ENCODE data around the gene HES1. TPM values are rescaled to one million over a fixed set of nuclear protein-coding genes. Genes with fewer than 3 reads are reported as not detected.

Gene HES1
- total RNA-seq, 2 experiments from 2014 or later, result 2.3 to 2.5 TPM

DNA sequence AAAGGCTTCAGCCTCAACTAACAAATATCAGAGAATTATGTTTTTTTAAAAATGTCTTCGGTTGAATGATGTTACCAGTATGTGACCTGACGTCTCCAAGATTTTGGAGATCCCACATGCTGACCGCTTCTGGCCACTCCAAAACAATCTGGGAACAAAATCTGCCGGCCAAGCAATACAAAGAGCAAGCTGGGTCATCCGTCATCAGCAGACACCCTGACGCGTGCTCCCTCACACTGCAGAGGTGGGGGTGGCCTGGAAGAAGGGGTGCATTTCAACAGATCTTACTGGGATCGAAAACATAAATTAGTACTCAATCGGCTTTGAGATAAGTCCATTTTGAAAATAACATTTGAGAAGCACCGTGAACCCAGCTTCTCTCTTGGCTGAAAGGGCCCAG, 33.6 kb downstream of the HES1 start:
- CTCF ChIA-PET, result no interaction called here

DNA sequence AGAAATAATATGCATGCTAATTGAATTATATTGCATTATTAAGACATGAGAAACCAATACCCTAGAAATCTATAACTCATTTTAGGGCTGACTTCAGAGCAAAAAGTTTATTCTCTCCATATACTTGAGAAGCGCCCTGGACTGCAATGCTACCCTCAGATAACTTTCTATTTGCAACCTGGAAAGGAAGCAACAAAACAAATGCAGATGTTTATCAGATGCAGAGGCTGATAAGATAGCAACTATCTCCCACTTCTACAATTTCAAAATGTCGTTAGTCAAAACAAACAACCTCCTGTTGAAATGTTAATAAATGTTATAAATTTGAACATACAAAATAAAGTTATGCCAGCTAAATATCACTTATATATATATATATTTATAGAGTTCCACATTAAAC, 34.8 kb downstream of the HES1 start:
- no peaks in the 10 kb centered on the region for H3K36me3 Mint-ChIP-seq (ENCODE audit: low read depth)
- intact Hi-C loops (cut with micrococcal nuclease), result no loop called here
- H3K9me3 Mint-ChIP-seq, result no peaks in the 10 kb centered on the region
- no peak for DNase-seq
- no peak overlapping the region for H3K27ac Mint-ChIP-seq
- H3K27me3 Mint-ChIP-seq (ENCODE audit: low read depth), result peaks cover 5% of the 10 kb centered on the region
- H3K4me3 Mint-ChIP-seq, result no peak overlapping the region
- CTCF ChIA-PET, result interaction anchor here (0.6 to 0.7 kb wide), 3 partner anchors 37 to 390 kb away, joined by 3 read pairs; no protein-coding TSS in a partner anchor
- no peaks in the 10 kb centered on the region for H3K4me1 Mint-ChIP-seq (ENCODE audit: low read depth)

More for the DNA sequence above, 33.6 kb downstream of the HES1 start:
- Mint-ChIP-seq H3K27ac (no peak overlapping the region), H3K27me3 (ENCODE audit: low read depth) (peaks cover 5% of the 10 kb centered on the region), H3K4me1 (ENCODE audit: low read depth) (no peaks in the 10 kb centered on the region), H3K4me3 (no peak overlapping the region), H3K36me3 (ENCODE audit: low read depth) (no peaks in the 10 kb centered on the region), H3K9me3 (no peaks in the 10 kb centered on the region)
- DNase-seq, result no peak
- intact Hi-C loops (cut with micrococcal nuclease), result no loop called here

DNA sequence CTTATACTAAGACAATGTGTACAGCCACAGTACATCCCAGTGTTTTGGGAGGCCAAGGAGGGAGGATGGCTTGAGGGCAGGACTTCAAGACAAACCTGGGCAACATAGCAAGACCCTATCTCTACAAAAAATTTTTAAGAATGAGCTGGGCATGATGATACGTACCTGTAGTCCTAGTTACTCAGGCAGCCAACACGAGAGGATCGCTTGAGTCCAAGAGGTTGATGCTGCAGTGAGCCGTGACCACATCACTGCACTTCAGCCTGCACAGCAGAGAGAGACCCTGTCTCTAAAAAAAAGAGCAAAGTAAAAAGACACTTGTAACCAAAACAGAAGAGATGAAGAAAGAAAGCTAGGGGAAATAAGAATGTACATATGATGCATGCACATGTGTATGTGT, 38.5 kb downstream of the HES1 start:
- H3K4me1 Mint-ChIP-seq (ENCODE audit: low read depth), result no peaks in the 10 kb centered on the region
- no peak overlapping the region for H3K27ac Mint-ChIP-seq
- intact Hi-C loops (cut with micrococcal nuclease), result no loop called here
- CTCF ChIA-PET, result interaction anchor here (1.0 to 1.1 kb wide), 2 partner anchors 141 to 362 kb away, joined by 3 read pairs; no protein-coding TSS in a partner anchor
- no peak for DNase-seq
- H3K27me3 Mint-ChIP-seq (ENCODE audit: low read depth), result no peaks in the 10 kb centered on the region
- H3K4me3 Mint-ChIP-seq, result no peak overlapping the region
- no peaks in the 10 kb centered on the region for H3K36me3 Mint-ChIP-seq (ENCODE audit: low read depth)
- H3K9me3 Mint-ChIP-seq, result no peaks in the 10 kb centered on the region

DNA sequence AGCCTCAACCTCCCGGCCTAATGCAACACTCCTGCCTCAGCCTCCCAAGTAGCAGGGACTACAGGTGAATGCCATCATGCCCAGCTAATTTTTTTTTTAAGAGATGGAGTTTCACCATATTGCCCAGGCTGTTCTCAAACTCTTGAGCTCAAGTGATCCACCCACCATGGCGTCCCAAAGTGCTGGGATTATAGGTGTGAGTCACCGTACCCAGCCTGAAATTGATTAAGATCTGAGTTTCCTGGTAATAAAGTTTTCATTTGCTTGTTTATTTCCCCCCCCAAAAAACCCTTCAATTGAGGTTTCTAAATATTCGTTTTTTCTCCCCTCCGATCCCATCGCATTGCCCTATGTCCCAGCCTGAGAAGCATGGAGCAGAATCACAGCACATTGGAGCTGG, 39.0 kb downstream of the HES1 start:
- DNase-seq, result no peak
- H3K36me3 Mint-ChIP-seq (ENCODE audit: low read depth), result no peaks in the 10 kb centered on the region
- CTCF ChIA-PET, result interaction anchor here (1.0 to 1.1 kb wide), 2 partner anchors 141 to 363 kb away, joined by 3 read pairs; no protein-coding TSS in a partner anchor
- H3K4me3 Mint-ChIP-seq, result no peak overlapping the region
- no peak overlapping the region for H3K27ac Mint-ChIP-seq
- no peaks in the 10 kb centered on the region for H3K27me3 Mint-ChIP-seq (ENCODE audit: low read depth)
- intact Hi-C loops (cut with micrococcal nuclease), result no loop called here
- no peaks in the 10 kb centered on the region for H3K4me1 Mint-ChIP-seq (ENCODE audit: low read depth)
- no peaks in the 10 kb centered on the region for H3K9me3 Mint-ChIP-seq

DNA sequence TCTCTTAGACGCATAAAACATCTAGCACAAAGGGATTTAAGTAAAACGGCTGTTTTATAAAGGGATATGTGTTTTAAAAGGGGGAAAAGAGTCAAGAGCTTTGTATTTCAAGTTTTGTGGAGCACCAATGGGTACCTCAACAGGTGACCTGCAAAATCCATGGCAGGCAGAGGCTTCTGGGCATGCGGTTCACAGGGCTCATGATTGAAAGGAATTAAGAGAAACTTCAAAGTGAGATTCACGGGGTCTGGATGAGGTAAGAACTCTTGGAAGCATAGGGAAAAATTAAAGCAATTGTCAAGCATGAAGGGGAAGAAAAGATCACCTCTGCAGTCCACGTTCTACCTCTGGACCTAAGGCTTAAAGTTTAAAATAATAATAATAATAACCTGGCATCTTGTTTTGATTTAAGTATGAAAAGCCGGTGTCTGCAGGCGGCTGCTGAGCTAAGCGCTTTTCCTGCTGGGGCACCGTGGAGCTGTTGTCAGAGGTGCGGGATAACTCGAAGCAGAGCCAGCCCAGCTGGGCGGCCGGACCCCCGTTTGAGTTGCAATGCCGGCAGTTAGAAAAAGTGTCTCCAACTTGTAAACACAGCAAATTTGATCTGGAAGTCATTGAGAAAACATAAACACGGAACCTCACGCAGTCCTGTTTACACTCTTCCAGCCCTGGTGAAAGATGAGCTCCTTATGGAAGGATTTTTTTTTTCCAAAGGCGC, 40.5 kb downstream of the HES1 start:
- H3K9me3 Mint-ChIP-seq, result no peaks in the 10 kb centered on the region
- H3K4me1 Mint-ChIP-seq (ENCODE audit: low read depth), result no peaks in the 10 kb centered on the region
- no peak overlapping the region for H3K4me3 Mint-ChIP-seq
- no peak for DNase-seq
- H3K36me3 Mint-ChIP-seq (ENCODE audit: low read depth), result no peaks in the 10 kb centered on the region
- H3K27ac Mint-ChIP-seq, result no peak overlapping the region
- intact Hi-C loops (cut with micrococcal nuclease), result no loop called here
- no peaks in the 10 kb centered on the region for H3K27me3 Mint-ChIP-seq (ENCODE audit: low read depth)
- CTCF ChIA-PET, result interaction anchor here (0.6 kb wide), 1 partner anchor 608 kb away, joined by 3 read pairs; no protein-coding TSS in a partner anchor

DNA sequence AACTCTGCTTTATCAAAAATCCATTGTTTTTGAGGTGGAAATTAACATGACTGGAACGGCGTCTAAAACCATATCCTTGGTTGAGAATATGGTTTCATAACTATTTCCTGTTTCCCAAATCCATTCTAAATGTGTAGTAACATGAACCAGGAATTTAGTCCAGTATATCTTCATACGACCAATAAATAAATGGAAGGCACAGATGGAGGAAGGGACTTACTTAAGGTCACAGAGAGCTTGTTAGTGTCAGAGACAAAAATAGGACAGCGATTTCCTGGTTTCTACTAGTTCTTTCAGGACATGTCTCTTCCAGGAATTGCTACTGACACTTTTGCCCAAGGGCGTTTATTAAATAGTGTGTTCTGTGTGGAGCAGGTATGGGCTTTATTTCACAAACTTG, 41.2 kb downstream of the HES1 start:
- DNase-seq, result no peak
- Mint-ChIP-seq H3K4me1 (ENCODE audit: low read depth) (no peaks in the 10 kb centered on the region), H3K27ac (no peak overlapping the region), H3K36me3 (ENCODE audit: low read depth) (no peaks in the 10 kb centered on the region), H3K4me3 (no peak overlapping the region), H3K9me3 (no peaks in the 10 kb centered on the region), H3K27me3 (ENCODE audit: low read depth) (no peaks in the 10 kb centered on the region)
- intact Hi-C loops (cut with micrococcal nuclease), result no loop called here
- CTCF ChIA-PET, result no interaction called here

DNA sequence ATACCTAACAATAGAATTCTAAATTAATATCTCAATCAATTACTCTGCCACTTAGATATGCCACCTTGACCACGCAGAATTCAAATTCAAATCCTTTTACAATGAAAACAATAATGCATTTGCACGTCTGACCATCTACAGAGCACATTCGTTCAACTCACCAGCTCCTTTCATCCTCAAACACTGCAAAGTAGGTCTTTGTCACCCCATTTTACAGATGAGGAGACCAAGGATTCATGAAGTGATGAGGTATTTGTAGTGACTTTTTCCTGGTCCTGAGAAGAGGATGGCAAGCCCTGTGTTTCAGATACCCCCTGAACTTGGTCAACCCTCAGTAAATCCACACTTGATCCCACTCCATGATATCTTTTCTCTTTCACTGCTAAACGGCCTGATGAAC, 42.2 kb downstream of the HES1 start:
- intact Hi-C loops (cut with micrococcal nuclease), result no loop called here
- no peaks in the 10 kb centered on the region for H3K27me3 Mint-ChIP-seq (ENCODE audit: low read depth)
- no peaks in the 10 kb centered on the region for H3K4me1 Mint-ChIP-seq (ENCODE audit: low read depth)
- H3K36me3 Mint-ChIP-seq (ENCODE audit: low read depth), result no peaks in the 10 kb centered on the region
- H3K9me3 Mint-ChIP-seq, result no peaks in the 10 kb centered on the region
- DNase-seq, result no peak
- no peak overlapping the region for H3K27ac Mint-ChIP-seq
- CTCF ChIA-PET, result no interaction called here
- no peak overlapping the region for H3K4me3 Mint-ChIP-seq

DNA sequence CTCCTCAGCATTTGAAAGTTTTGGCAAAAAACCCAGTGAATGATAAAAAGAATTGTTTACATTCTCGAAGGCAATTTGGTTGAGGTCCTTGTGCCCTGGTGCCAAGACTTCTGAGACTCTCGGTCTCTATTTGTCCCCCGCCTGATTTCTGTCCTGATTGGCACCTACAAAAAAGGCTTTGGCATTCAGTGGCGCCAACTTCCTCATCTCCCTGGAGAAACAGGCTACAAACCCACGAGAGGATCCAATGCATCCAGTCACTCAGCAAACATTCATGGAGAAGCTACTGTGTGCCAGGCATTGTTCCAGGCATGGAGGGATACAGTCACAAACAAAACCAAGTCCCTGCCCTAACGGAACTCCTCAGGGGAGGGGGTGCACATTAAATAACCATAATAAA, 42.7 kb downstream of the HES1 start:
- no peaks in the 10 kb centered on the region for H3K27me3 Mint-ChIP-seq (ENCODE audit: low read depth)
- CTCF ChIA-PET, result no interaction called here
- H3K27ac Mint-ChIP-seq, result no peak overlapping the region

DNA sequence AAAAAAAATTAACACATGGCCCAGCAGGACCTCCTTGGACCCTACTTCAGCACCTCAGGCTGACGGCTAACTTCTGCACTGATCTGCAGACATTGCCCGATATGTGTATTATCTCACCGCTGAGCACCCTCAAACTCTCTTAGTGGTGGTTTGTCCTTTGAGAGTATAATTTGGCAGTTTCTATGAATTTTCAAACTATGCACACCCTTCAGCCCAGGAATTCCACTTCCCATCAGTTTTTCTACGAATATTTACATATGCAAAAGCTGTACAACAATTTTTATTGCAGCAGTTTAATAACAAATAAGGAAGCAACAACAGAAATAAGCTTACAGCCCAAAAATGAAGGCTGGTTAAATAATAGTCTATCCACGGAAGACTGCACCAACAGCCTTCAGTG, 44.6 kb downstream of the HES1 start:
- Mint-ChIP-seq H3K27me3 (ENCODE audit: low read depth) (no peaks in the 10 kb centered on the region), H3K9me3 (no peaks in the 10 kb centered on the region), H3K36me3 (ENCODE audit: low read depth) (no peaks in the 10 kb centered on the region), H3K4me1 (ENCODE audit: low read depth) (no peaks in the 10 kb centered on the region), H3K4me3 (no peak overlapping the region), H3K27ac (no peak overlapping the region)
- intact Hi-C loops (cut with micrococcal nuclease), result no loop called here
- CTCF ChIA-PET, result interaction anchor here (0.7 to 1.5 kb wide), 2 partner anchors 135 to 502 kb away, joined by 4 to 5 read pairs; no protein-coding TSS in a partner anchor
- DNase-seq, result no peak

More for the DNA sequence above, 42.7 kb downstream of the HES1 start:
- Mint-ChIP-seq H3K4me3 (no peak overlapping the region), H3K9me3 (no peaks in the 10 kb centered on the region), H3K36me3 (ENCODE audit: low read depth) (no peaks in the 10 kb centered on the region), H3K4me1 (ENCODE audit: low read depth) (no peaks in the 10 kb centered on the region)
- intact Hi-C loops (cut with micrococcal nuclease), result no loop called here
- DNase-seq, result no peak

DNA sequence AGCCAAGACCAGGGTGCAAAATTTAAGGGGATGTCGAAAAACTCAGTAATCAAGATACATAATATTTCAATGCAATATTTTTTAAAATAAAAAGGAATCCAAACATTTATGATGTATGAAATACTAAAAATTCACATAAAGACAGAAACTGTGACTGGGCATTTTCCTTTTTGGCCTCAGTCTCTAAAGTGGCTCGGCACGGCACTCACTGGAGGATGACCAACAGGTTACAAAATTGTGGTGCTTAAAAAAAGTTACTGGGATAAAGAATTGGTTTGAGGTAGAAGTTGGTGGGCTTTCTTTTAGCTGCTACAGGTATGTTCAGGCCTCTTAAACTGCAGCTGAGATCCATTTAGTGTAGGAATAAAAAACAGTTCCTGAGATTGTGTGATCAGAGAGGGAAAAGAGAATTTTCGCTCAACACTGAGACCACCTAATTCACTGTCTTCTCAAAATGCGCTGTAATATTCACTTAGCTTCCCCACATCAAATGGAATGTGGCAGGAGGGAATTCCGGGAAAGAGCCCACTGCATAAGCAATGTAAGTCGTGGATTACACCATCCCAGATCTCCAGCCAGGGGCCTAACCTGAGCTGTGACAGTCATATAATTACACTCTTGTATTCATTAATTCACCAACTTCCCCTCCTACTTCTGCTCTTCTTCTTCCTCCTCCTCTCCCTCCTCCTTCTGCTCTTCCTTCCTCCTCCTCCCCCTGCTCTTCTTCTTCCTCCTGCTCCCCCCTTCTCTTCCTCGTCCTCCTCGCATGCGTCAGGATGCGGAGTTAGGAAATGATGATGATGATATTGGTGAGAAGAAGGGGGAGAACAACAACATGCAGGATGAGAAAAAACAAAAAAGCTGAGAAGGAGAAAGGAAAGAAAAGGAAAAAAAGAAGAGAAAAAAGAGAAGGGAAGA, 45.9 kb downstream of the HES1 start:
- intact Hi-C loops (cut with micrococcal nuclease), result no loop called here
- CTCF ChIA-PET, result no interaction called here
- Mint-ChIP-seq H3K27me3 (ENCODE audit: low read depth) (no peaks in the 10 kb centered on the region), H3K36me3 (ENCODE audit: low read depth) (no peaks in the 10 kb centered on the region), H3K27ac (no peak overlapping the region), H3K4me3 (no peak overlapping the region), H3K9me3 (no peaks in the 10 kb centered on the region), H3K4me1 (ENCODE audit: low read depth) (no peaks in the 10 kb centered on the region)
- no peak for DNase-seq

DNA sequence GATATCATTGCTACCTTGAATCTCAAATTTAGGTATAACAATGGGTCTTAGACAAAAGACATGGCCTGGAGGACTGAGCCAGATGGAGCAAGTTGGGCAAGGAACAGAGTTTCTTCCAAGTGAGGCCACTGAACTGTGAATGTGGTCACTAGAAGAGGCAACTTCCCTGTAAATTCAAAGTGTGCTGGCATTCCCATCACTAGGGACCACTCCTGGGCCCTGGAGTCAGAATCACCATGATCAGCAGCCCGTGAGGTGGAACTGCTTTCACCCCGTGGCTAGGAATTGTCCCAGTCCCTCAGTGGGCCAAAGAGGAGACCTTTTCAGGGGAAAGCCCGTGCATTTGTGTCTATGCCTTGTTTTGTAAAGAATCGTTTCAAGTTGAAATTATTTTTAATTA, 47.3 kb downstream of the HES1 start:
- DNase-seq, result no peak
- no peaks in the 10 kb centered on the region for H3K4me1 Mint-ChIP-seq (ENCODE audit: low read depth)
- CTCF ChIA-PET, result no interaction called here
- H3K9me3 Mint-ChIP-seq, result no peaks in the 10 kb centered on the region
- intact Hi-C loops (cut with micrococcal nuclease), result no loop called here
- no peaks in the 10 kb centered on the region for H3K27me3 Mint-ChIP-seq (ENCODE audit: low read depth)
- no peak overlapping the region for H3K27ac Mint-ChIP-seq
- H3K36me3 Mint-ChIP-seq (ENCODE audit: low read depth), result no peaks in the 10 kb centered on the region
- H3K4me3 Mint-ChIP-seq, result no peak overlapping the region

DNA sequence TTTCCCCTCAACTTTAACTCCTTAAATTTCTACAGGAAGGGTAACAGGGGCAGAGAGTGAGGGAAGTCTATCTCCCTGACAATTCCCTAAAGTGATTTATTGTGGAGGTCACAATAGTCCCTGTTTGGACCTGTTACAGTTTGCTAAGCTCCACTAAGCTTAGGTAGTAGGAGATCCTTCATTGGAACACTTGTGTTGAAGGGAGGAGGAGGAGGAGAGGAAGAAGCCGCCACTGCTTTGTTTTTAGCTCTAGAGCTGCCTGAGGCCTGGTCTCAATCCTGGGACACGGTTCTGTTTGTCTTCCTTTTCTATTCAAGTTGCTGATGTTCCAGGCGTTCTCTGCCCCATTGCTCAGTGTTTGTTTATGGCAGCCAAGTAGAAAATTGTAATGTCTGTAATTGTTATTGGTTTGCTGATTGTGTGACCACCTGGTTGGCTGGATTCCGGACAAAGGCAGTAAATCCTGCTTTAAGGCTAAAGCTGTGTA, 48.4 kb downstream of the HES1 start:
- no peak for DNase-seq
- Mint-ChIP-seq H3K4me1 (ENCODE audit: low read depth) (no peaks in the 10 kb centered on the region), H3K4me3 (no peak overlapping the region), H3K36me3 (ENCODE audit: low read depth) (no peaks in the 10 kb centered on the region), H3K9me3 (no peaks in the 10 kb centered on the region), H3K27me3 (ENCODE audit: low read depth) (no peaks in the 10 kb centered on the region), H3K27ac (no peak overlapping the region)
- CTCF ChIA-PET, result no interaction called here
- intact Hi-C loops (cut with micrococcal nuclease), result no loop called here
